HG03354 (cell line): ENCODE results near the gene MTUS2.

ENCODE experiments used
- ATAC-seq: cut with Tn5 transposase; IDR thresholded peaks from one replicate; pipeline ENCODE4 v1.9.1; 2021; ENCODE audit warnings: mild to moderate bottlenecking; ENCODE audit not compliant: unreplicated experiment, poor library complexity, severe bottlenecking

The MTUS2 gene

GRCh38 chr13:29486551-29486950 is 666.4 kb downstream of the MTUS2 start:
- no peak for ATAC-seq

- no peak for ATAC-seq
Observed at GRCh38 chr13:29487466-29488454, 667.6 kb downstream of the MTUS2 start.

GRCh38 chr13:29489650-29490560 is 669.8 kb downstream of the MTUS2 start:
- no peak for ATAC-seq

GRCh38 chr13:29490561-29490885 is 670.4 kb downstream of the MTUS2 start:
- ATAC-seq = no peak

GRCh38 chr13:29491248-29491647 is 671.1 kb downstream of the MTUS2 start:
- ATAC-seq = no peak

- ATAC-seq = no peak
Observed at GRCh38 chr13:29493796-29494195, 673.7 kb downstream of the MTUS2 start.

- no peak for ATAC-seq
Observed at GRCh38 chr13:29494520-29494919, 674.4 kb downstream of the MTUS2 start.

- no peak for ATAC-seq
Observed at GRCh38 chr13:29496241-29496712, 676.1 kb downstream of the MTUS2 start.

- no peak for ATAC-seq
Observed at GRCh38 chr13:29497137-29497654, 677.1 kb downstream of the MTUS2 start.

GRCh38 chr13:29498426-29499040 is 678.4 kb downstream of the MTUS2 start:
- ATAC-seq = no peak

GRCh38 chr13:29499506-29500165 is 679.5 kb downstream of the MTUS2 start:
- no peak for ATAC-seq

- no peak for ATAC-seq
Observed at GRCh38 chr13:29500386-29500785, 680.2 kb downstream of the MTUS2 start.

- ATAC-seq = no peak
Observed at GRCh38 chr13:29501674-29502073, 681.5 kb downstream of the MTUS2 start.

- no peak for ATAC-seq
Observed at GRCh38 chr13:29502391-29503008, 682.4 kb downstream of the MTUS2 start.

GRCh38 chr13:29503041-29503837 is 683.1 kb downstream of the MTUS2 start:
- ATAC-seq = no peak

GRCh38 chr13:29504691-29505090 is 684.6 kb downstream of the MTUS2 start:
- ATAC-seq = no peak

- ATAC-seq = no peak
Observed at GRCh38 chr13:29505511-29505910, 685.4 kb downstream of the MTUS2 start.

GRCh38 chr13:29505950-29506349 is 685.8 kb downstream of the MTUS2 start:
- ATAC-seq = no peak
